KOPT-K1 (cell line): ENCODE results near the gene FDX2.
"Not testable (repeated sequence)": the region's sequence is repeated elsewhere in the genome, so short reads cannot be mapped to it uniquely, and the experiment has no call there.

ENCODE experiments used
- H3K27ac ChIP-seq: fragments of 200-600 bp; sonication (generic); 2 replicates; pipeline ENCODE4 v1.5.1; 2016; ENCODE audit warnings: antibody characterized with exemption, mild to moderate bottlenecking, low read depth, low read length; ENCODE audit not compliant: poor library complexity, severe bottlenecking
- H3K36me3 ChIP-seq: fragments of 200-600 bp; sonication (generic); 2 replicates; pipeline ENCODE4 v1.5.1; 2017; ENCODE audit warnings: antibody characterized with exemption, mild to moderate bottlenecking, low read length, moderate library complexity; ENCODE audit not compliant: insufficient read depth
- H3K9me3 ChIP-seq: fragments of 200-600 bp; sonication (generic); 2 replicates; pipeline ENCODE4 v1.5.1; 2017; ENCODE audit warnings: antibody characterized with exemption, low read length, mild to moderate bottlenecking; ENCODE audit not compliant: insufficient read depth, poor library complexity, severe bottlenecking

Gene FDX2

DNA sequence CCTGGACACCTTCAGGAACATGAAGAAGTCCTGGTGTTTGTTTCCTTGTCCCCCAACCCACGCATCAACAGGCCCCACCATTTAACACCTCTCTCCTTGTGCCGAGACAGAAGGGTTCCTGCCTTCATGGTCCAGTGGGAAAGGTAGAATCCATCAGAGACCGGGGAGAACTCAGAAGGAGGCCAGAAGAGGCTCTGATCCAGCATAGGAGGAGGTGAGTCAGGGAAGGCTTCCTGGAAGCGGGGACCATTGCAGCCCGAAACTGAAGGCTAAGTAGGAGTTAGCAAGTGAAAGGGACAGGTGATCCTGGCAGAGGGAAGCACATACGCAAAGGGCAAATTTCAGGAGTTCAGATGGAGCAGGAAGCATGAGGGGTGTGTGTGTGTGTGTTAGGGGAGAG, 23.1 kb upstream of the FDX2 start:
- Histone ChIP-seq H3K9me3 (no peaks in the 10 kb centered on the region), H3K36me3 (peaks cover 24% of the 10 kb centered on the region; the same call in 1 of the 2 replicates), H3K27ac (peak overlapping the region; percentile 80)

DNA sequence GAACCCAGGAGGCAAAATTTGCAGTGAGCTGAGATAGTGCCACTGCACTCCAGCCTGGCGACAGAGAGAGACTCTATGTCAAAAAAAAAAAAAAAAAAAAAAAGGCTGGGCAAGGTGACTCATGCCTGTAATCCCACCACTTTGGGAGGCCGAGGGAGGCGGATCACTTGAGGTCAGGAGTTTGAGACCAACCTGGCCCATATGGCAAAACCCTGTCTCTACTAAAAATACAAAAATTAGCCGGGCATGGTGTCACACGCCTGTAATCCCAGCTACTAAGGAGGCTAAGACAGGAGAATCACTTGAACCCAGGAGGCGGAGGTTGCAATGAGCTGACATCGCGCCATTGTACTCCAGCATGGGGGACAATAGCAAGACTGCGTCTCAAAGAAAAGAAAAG, 20.9 kb upstream of the FDX2 start:
- H3K27ac ChIP-seq, H3K9me3 ChIP-seq: not testable (repeated sequence)
- peaks cover 32% of the 10 kb centered on the region for H3K36me3 ChIP-seq

DNA sequence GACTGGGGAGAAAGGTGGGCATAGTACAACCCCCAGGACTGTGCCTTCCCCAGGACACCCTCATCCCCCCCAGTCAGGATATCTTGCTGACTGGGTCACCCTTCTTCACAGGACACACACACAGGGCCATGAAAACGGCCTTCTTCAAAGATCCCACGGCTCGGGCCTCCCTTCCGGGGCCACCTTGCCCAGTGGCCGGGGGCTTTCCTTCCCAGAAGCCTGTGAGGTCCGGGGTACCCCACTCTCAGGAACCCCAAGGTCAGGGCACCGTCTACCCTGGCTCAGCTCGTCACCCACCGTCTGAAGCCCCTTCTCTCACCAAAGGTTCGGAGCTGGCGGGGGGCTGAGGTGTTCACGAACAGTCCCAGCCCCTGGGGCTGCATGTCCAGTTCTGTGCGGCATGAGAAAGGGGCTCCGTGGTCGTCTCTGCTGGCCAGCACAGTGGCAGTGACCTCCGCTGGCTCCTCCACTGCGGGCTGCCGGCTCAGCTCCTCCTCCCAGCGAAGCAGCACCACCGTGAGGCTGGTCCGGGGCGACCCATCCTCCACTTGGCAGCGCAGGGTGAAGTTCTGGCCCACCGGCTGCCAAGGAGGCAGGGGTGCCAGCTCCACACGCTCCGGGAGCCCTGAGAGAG, 19.7 kb upstream of the FDX2 start:
- peaks cover 42% of the 10 kb centered on the region for H3K36me3 ChIP-seq
- no peaks in the 10 kb centered on the region for H3K9me3 ChIP-seq
- H3K27ac ChIP-seq, result no peak overlapping the region

DNA sequence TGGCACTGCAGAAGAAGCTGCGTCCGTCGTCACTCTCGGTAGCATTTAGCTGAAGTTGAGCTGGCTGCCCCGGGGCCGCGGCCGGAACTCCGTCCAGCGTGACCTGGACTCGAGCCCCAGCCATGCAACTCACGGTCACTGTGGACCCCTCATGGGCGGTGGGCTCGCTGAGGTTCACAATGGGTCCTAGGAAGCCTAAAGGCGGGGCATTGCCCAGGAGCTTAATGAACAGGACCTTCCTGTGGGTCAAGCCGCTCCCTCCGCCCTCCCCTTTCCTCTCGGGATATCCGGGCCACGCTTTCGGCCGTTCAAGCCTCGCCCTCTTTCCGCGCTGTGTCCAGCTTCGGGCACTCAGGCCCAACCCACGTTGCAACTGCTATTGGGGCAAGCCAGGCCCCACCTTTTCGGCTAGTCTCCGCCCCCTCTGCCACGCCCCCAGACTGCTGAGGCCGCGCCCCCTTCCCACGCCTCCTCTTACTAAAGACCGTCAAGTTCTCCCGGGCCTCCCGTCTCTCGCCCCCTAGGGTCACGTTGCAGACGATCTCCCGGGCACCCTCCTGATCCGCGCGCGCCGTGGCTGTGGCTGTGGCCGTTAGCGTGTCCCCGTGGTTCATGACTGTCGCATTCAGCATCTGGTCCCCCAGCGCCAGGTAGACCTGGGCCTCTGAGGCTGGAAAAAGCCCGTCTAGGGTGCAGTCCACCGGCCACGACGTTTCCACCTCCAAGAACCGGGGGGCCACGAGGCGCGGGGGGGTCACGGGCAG, 19.0 kb upstream of the FDX2 start:
- peaks cover 49% of the 10 kb centered on the region for H3K36me3 ChIP-seq
- no peaks in the 10 kb centered on the region for H3K9me3 ChIP-seq
- H3K27ac ChIP-seq, result no peak overlapping the region

DNA sequence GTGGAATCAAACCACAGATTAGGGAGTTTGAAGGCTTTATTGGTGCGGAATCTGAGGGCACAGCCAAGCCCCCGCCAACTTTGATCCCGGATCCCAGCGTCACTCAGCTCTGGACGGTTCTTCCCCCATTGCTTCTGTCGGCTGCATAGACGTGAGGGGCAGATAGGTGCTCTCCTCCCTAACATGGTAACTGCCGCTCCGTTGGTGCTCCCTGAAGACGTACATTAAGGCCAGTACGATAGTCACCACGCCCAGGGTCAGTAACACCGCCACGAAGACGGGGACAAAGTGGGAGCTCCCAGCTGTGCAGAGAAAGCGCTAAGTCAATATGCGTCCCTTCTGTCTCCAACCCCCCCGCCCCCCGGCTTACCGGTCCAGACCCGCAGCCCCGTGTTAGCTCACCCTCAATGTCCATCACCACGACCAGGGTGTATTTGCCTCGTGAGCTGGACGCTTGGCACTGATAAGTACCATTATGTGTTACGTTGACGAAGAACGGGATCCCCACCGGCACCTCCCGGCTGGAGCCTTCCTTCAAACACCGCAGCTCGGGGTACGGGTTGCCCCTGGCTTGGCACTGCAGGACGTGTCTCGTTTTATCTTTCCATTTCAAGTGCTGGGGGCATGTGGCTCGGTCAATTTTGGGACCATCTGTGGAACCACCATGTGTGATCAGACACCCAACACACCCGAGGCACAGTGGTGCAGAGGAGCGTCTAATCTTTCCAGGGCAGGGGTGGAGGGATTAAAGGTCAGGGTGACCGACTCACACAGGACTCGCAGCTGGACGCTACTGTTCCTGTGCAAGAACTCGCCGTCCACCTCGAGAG, 18.2 kb upstream of the FDX2 start:
- H3K27ac ChIP-seq, result peak overlapping the region; percentile 97
- H3K36me3 ChIP-seq, result peaks cover 57% of the 10 kb centered on the region
- H3K9me3 ChIP-seq, result no peaks in the 10 kb centered on the region

DNA sequence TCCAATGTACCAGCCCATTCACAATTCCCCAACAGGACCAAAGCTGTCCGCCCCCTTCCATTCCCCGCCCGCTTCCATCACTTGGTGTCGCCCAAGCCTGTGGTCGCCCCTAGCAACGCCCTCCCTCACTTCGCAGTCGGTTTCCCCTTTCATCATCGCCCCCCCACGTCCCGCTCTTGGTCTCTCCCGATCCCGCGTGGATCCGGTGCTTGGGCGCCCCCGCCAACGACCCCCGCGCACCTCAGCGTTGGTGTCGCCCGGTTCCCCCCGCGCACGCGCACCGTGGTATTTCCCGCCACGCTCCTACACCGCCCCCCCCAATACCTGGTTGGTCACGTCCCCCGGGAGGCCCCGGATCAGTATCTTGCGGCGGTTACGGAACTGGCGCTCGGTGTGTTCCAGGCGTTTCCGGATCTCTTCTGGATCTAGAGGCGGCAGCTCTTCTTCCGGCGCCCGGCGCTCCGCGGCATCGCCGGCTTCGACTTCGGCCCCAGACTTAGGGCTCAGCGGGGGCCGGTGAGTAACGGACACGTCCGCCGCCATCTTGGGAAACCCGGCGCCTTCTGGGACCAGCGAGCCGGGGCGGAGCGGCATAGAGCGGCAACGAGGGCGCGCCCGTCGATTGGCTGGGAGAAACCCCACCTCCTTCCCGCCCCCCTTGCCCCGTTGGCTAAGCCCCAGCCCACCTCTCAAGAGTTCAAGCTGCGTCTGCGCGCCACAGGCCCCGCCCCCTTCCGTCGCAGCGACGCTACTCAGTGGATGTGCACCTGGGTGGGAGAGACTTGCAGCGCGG, 17.3 kb upstream of the FDX2 start, which contains the start of gene RAVER1:
RAVER1 (minus strand) TSS at position 565 of the 793 bp plus-strand sequence; CDS start at position 543, 22 bp downstream.
- Histone ChIP-seq H3K9me3 (no peaks in the 10 kb centered on the region), H3K36me3 (peaks cover 65% of the 10 kb centered on the region), H3K27ac (peak within 1 kb of the TSS; percentile 97)

DNA sequence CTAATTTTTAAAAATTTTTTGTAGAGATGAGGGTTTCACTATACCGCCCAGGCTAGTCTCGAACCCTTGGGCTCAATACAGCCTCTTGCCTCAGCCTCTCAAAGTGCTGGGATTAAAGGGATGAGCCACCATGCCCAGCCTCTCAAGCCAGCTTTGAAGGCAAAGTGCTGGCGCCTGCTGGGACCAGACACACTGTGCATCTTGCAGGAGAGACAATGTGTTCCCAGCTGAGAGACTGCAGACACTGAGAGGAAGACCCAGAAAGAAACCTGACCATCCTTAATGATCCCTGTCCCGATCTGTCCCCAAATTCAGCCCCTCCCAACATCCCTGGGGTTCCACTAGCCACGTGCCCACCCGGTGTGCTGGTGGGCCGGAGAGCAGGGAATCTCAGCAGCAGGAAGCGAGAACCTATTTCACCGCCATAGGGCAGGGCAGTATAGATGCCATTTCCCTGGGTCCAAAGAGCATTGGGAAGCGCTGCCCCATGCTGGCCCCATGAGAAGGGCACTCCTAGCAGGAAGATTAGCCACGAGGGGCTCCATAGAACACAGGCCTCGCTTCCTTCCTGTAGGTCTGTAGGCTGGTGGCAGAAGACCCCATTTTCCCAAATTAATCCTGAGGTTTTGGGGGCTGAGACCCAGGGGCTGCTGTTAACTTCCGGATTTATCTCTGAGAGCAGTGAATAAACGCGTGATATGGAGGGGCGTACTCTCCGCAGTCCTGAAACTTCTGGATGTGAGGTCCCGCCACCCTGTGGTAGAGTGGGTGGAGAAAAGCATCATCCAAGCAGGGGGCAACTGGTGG, 16.5 kb upstream of the FDX2 start:
- Histone ChIP-seq H3K27ac (peak overlapping the region; percentile 97), H3K36me3 (peaks cover 73% of the 10 kb centered on the region), H3K9me3 (no peaks in the 10 kb centered on the region)

DNA sequence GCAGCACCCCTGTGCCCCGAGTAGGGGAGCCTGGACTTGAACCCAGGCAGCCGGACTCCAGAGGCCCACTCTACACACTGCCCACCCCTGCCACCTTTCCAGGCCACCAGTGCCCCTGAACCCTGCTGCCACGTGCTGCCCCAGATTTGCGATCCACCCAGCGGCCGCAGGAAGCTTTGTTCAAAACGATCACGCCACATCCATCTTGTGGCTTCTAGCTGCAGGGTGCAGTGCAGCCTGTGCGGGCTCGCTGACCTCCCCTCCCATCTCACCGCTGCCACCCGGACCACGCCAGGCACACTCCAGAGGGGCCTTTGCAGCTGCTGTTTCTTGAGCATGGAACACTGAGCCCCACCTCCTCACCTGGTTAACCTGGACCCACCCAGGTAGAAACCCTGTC, 13.7 kb upstream of the FDX2 start:
- H3K27ac ChIP-seq, result no peak overlapping the region
- H3K36me3 ChIP-seq, result peaks cover 82% of the 10 kb centered on the region
- H3K9me3 ChIP-seq, result no peaks in the 10 kb centered on the region

DNA sequence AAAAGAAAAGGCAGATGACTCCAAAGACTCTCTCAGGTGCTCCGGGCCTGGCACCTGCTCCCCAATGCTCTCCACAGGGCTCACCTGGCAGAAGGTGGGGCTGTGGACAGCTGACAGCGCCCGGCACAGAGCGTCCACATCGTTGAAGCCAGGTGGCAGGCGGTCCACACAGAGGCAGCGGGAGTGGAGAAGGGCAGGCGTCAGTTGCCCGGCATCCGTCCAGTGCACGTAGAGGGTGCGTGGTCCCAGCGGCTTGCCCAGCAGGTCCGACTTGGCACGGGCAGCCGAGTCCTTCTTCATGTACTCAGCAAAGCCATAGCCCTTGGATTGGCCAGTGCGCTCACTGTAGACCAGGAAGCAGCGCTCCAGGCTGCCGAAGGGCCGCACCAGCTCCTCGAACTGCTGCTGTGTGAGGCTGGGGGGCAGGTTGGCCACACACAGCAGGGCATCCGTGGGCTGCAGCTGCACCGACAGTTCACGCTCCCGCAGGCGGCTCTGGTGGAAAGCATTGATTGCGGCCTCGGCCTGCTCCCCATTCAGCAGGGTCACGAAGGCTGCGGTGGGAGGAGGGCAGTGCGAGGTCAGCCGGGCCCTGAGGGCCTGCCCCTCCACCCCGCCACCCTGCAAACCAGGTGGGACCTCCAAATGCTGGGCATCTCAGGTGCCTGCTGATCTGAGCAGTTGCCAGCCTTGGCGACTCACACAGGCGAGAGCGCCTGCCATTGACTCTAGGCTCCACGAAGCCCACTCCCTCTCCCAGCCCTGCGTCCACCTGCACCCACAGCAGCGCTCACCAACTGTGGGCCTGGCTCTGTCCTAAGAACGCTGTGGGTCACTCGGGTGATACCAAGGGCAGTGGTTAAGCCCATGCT, 13.0 kb upstream of the FDX2 start:
- Histone ChIP-seq H3K36me3 (peaks cover 85% of the 10 kb centered on the region), H3K9me3 (no peaks in the 10 kb centered on the region), H3K27ac (no peak overlapping the region)

DNA sequence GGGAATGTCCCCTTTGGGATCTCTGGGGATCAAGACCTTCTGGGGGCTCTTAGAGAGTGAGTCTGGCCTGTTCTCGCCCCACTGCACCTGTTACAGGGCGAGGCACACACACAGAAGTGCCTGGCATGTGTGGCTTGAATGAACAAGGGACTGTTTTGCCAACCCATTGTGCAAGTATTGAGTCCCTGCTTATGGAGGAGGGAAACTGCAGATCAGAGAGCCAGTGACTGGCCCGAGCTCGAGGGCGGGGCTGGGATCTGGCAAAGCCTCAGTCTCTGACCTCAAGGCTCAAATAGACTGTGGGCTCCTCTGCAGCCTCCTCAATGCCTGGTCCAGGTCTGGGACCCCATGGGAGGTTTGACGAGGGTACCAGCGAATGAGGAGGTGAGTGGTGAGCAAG, 12.0 kb upstream of the FDX2 start:
- no peak overlapping the region for H3K27ac ChIP-seq
- H3K36me3 ChIP-seq, result peaks cover 95% of the 10 kb centered on the region
- H3K9me3 ChIP-seq, result no peaks in the 10 kb centered on the region

DNA sequence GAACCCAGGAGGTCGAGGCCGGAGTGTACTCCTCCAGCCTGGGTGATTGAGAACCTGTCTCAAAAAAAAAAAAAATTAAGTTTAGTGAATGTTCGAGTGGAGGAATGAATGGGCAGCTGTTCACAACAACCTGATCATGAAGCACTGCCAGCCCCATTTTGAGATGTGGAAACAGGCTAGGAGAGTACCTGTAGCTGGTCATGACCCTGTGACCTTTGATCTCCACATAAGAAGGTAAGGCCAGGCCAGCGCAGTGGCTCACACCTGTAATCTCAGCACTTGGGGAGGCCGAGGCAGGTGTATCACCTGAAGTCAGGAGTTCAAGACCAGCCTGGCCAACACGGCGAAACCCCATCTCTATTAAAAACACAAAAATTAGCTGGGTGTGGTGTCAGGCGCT, 9.9 kb upstream of the FDX2 start:
- no peaks in the 10 kb centered on the region for H3K9me3 ChIP-seq
- peaks cover 100% of the 10 kb centered on the region for H3K36me3 ChIP-seq
- H3K27ac ChIP-seq, result no peak overlapping the region

DNA sequence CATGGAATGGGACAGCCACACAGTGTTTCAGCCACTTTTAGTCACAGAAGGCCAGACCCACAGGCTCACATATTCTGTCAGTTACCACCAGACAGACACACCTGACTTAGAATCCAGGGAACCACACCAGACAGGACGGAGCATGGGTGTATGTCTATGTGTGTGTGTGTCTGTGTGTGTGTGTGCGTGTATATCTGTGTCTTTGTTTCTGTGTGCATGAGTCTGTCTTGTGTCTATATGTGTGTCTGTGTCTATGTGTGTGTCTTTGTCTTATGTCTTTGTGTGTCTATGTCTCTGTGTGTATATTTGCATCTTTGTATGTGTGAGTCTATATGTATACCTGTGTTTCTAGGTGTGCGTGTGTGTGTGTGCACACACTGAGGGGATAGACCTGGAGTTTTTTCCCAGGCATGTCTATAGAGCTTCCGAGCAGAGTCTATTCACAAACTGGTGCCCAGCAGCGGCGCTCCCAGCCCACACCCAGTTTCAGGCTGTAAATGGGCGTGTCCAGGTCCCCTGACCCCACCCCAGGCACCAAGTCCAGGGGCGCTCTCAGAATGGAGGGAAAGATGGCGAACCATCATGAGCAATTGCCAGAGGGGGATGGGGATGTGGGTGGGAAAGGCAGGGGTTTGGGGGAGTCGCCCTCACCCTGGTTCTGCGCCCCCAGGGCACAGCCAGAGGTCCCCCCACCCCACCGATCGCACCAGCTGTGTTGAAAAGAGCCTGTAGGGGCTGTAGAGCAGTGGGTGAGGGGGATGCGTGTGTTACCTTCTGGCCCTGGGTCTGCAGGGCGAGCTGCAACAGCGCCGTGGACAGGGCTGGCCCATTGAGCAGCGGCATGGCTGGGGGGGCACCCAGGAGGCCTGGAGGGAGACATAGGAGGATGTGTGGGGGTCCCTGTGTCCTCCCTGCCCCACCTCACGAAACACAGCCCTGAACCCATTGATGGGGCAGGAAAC, 6.3 kb upstream of the FDX2 start:
- Histone ChIP-seq H3K36me3 (peaks cover 100% of the 10 kb centered on the region), H3K9me3 (no peaks in the 10 kb centered on the region), H3K27ac (no peak overlapping the region)
